Fibroblast of peridontal ligament (primary cell): ENCODE data around the gene UBE2G1.
A peak's percentile ranks its signal among the peaks of the same experiment; 100 is the strongest.

ENCODE experiments used
- DNase-seq: peaks from one replicate; pipeline ENCODE4 v3.0.0-alpha.2; 2010; ENCODE audit errors: extremely low read depth

UBE2G1 gene

GRCh38 chr17:4334332-4334731 lies 32.1 kb downstream of the UBE2G1 start:
- DNase-seq, result no peak

- no peak for DNase-seq
Observed at GRCh38 chr17:4333041-4333440, 33.4 kb downstream of the UBE2G1 start.

GRCh38 chr17:4332296-4332970 lies 34.0 kb downstream of the UBE2G1 start:
- DNase-seq, result no peak

GRCh38 chr17:4331614-4332013 lies 34.9 kb downstream of the UBE2G1 start:
- DNase-seq, result no peak

- DNase-seq, result peak; percentile 91
Observed at GRCh38 chr17:4329838-4330237, 36.6 kb downstream of the UBE2G1 start.

GRCh38 chr17:4327606-4328005 lies 38.9 kb downstream of the UBE2G1 start:
- peak; percentile 49 for DNase-seq

- no peak for DNase-seq
Observed at GRCh38 chr17:4326608-4327007, 39.9 kb downstream of the UBE2G1 start.

- DNase-seq, result no peak
Observed at GRCh38 chr17:4326112-4326511, 40.4 kb downstream of the UBE2G1 start.

- DNase-seq, result no peak
Observed at GRCh38 chr17:4324463-4324862, 42.0 kb downstream of the UBE2G1 start.

- DNase-seq, result no peak
Observed at GRCh38 chr17:4319221-4319620, 47.3 kb downstream of the UBE2G1 start.

- peak; percentile 36 for DNase-seq
Observed at GRCh38 chr17:4318596-4318995, 47.9 kb downstream of the UBE2G1 start.

- no peak for DNase-seq
Observed at GRCh38 chr17:4318186-4318585, 48.3 kb downstream of the UBE2G1 start.

GRCh38 chr17:4317610-4318009 lies 48.9 kb downstream of the UBE2G1 start:
- DNase-seq, result no peak

- DNase-seq, result no peak
Observed at GRCh38 chr17:4316648-4317047, 49.8 kb downstream of the UBE2G1 start.

- no peak for DNase-seq
Observed at GRCh38 chr17:4314618-4315017, 51.9 kb downstream of the UBE2G1 start.

GRCh38 chr17:4314179-4314578 lies 52.3 kb downstream of the UBE2G1 start:
- DNase-seq, result no peak

- DNase-seq, result peak; percentile 29
Observed at GRCh38 chr17:4313221-4314114, 53.0 kb downstream of the UBE2G1 start.

GRCh38 chr17:4310354-4311060 lies 56.0 kb downstream of the UBE2G1 start:
- DNase-seq, result peak; percentile 57

- DNase-seq, result no peak
Observed at GRCh38 chr17:4309897-4310296, 56.6 kb downstream of the UBE2G1 start.

GRCh38 chr17:4307179-4307930 lies 59.1 kb downstream of the UBE2G1 start:
- DNase-seq, result no peak

GRCh38 chr17:4305224-4305623 lies 61.3 kb downstream of the UBE2G1 start:
- DNase-seq, result no peak
